BE2C (cell line): ENCODE results near the gene CTTNBP2NL.

Experiments
- DNase-seq: peaks from one replicate; pipeline ENCODE4 v3.0.0-alpha.2; 2020
- H3K27me3 ChIP-seq: fragments of 250-450 bp; sonication (Bioruptor Pico); 2 replicates; pipeline ENCODE4 v1.5.1; 2020; ENCODE audit warnings: mild to moderate bottlenecking
- H3K36me3 ChIP-seq: fragments of 250-450 bp; sonication (Bioruptor Pico); 2 replicates; pipeline ENCODE4 v1.5.1; 2020; ENCODE audit warnings: mild to moderate bottlenecking
- H3K4me1 ChIP-seq: fragments of 250-450 bp; sonication (Bioruptor Pico); 2 replicates; pipeline ENCODE4 v1.5.1; 2020
- H3K4me3 ChIP-seq: 2 replicates; pipeline ENCODE4 v1.5.1; 2011; ENCODE audit warnings: low read depth, low read length
- H3K9me3 ChIP-seq: fragments of 250-450 bp; sonication (Bioruptor Pico); 2 replicates; pipeline ENCODE4 v1.5.1; 2020
- CTCF ChIP-seq: IDR thresholded peaks from 2 replicates; pipeline ENCODE4 v1.5.1; 2012; ENCODE audit warnings: mild to moderate bottlenecking, low read depth, low read length

Gene CTTNBP2NL

GRCh38 chr1:112453876-112454275, 57.9 kb downstream of the CTTNBP2NL start:
- Histone ChIP-seq H3K4me1 (no peaks in the 10 kb centered on the region), H3K9me3 (no peaks in the 10 kb centered on the region), H3K36me3 (no peaks in the 10 kb centered on the region; the same call in none of the 2 replicates), H3K4me3 (no peak overlapping the region), H3K27me3 (no peaks in the 10 kb centered on the region)
- DNase-seq: no peak
- no peak for TF ChIP-seq CTCF

GRCh38 chr1:112454316-112454715, 58.3 kb downstream of the CTTNBP2NL start:
- no peak for TF ChIP-seq CTCF
- H3K27me3 ChIP-seq: no peaks in the 10 kb centered on the region
- H3K4me1 ChIP-seq: no peaks in the 10 kb centered on the region
- no peaks in the 10 kb centered on the region for H3K9me3 ChIP-seq
- no peaks in the 10 kb centered on the region; the same call in none of the 2 replicates for H3K36me3 ChIP-seq
- DNase-seq: no peak
- H3K4me3 ChIP-seq: no peak overlapping the region

GRCh38 chr1:112457241-112457640, 61.2 kb downstream of the CTTNBP2NL start:
- H3K4me1 ChIP-seq: no peaks in the 10 kb centered on the region; the same call in 1 of the 2 replicates
- no peak for TF ChIP-seq CTCF
- no peak overlapping the region for H3K4me3 ChIP-seq
- no peak for DNase-seq
- no peaks in the 10 kb centered on the region for H3K27me3 ChIP-seq
- no peaks in the 10 kb centered on the region for H3K9me3 ChIP-seq
- no peaks in the 10 kb centered on the region; the same call in none of the 2 replicates for H3K36me3 ChIP-seq

- Histone ChIP-seq H3K4me1 (no peaks in the 10 kb centered on the region; the same call in 1 of the 2 replicates), H3K36me3 (no peaks in the 10 kb centered on the region; the same call in none of the 2 replicates), H3K27me3 (no peaks in the 10 kb centered on the region), H3K9me3 (no peaks in the 10 kb centered on the region), H3K4me3 (no peak overlapping the region)
- no peak for DNase-seq
- TF ChIP-seq CTCF: no peak
Observed at GRCh38 chr1:112457955-112458354, 61.9 kb downstream of the CTTNBP2NL start.

GRCh38 chr1:112458756-112459155, 62.7 kb downstream of the CTTNBP2NL start:
- Histone ChIP-seq H3K4me3 (no peak overlapping the region), H3K36me3 (no peaks in the 10 kb centered on the region; the same call in none of the 2 replicates), H3K4me1 (no peaks in the 10 kb centered on the region; the same call in 1 of the 2 replicates), H3K9me3 (no peaks in the 10 kb centered on the region), H3K27me3 (no peaks in the 10 kb centered on the region)
- DNase-seq: no peak
- TF ChIP-seq CTCF: no peak

- TF ChIP-seq CTCF: no peak
- Histone ChIP-seq H3K4me1 (no peaks in the 10 kb centered on the region; the same call in 1 of the 2 replicates), H3K36me3 (no peaks in the 10 kb centered on the region; the same call in none of the 2 replicates), H3K9me3 (no peaks in the 10 kb centered on the region), H3K27me3 (no peaks in the 10 kb centered on the region), H3K4me3 (no peak overlapping the region)
- DNase-seq: no peak
Observed at GRCh38 chr1:112460615-112461014, 64.6 kb downstream of the CTTNBP2NL start.
